HG03066 (cell line): Measurements from ENCODE around the gene TNFRSF14.
"Not testable (repeated sequence)": the region's sequence is repeated elsewhere in the genome, so short reads cannot be mapped to it uniquely, and the experiment has no call there.

ENCODE experiments used
- ATAC-seq: cut with Tn5 transposase; IDR thresholded peaks from one replicate; pipeline ENCODE4 v1.9.1; 2021; ENCODE audit warnings: low read depth; ENCODE audit not compliant: unreplicated experiment

TNFRSF14 gene

DNA sequence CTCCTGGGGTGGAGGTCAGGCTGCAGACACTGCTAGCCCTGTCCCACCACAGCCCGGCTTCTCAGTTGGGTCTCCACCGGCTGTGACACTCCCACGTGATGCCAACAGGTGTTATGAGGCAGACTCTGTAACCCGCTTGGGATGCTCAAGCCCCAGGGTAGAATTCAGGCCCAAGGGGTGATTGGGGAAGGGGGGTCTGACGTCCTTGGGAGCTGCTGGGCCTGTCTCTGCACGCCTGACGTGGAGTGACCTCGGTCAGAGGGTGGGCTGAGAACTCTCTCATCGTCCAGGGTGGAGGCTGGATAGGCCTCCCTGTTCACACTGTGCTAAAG, 18.4 kb upstream of the TNFRSF14 start:
- ATAC-seq, result no peak

DNA sequence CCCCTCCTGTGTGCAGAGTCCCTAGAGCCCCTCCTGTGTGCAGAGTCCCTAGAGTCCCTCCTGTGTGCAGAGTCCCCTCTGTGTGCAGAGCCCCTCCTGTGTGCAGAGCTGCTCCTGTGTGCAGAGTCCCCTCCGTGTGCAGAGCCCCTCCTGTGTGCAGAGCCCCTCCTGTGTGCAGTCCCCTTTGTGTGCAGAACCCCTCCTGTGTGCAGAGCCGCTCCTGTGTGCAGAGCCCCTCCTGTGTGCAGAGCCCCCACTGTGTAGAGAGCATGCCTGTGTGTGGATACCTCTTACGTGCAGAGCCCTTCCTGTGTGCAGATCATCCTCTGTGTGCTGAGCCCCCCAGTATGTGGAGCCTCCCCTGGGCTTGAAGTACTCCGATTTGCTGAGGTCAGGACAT, 17.8 kb upstream of the TNFRSF14 start:
- ATAC-seq, result no peak

DNA sequence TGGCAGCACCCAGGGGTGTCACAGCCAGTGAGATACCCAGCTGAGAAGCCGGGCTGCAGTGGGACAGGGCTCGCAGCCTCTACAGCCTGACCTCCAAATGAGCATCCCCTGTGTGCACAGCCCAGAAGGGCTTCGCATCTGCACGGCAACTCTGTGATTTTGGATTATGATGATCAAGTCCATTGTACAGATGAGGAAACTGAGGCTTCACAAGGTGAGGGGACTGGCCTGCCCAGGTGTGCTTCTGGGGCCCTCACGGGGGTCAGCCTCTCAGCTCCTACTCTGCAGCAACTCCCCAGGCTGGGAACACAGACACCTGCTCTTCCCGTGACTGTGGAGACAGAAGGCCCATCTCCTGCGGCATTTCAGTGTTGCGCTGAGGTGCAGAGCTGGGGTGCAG, 17.3 kb upstream of the TNFRSF14 start:
- ATAC-seq, result no peak

DNA sequence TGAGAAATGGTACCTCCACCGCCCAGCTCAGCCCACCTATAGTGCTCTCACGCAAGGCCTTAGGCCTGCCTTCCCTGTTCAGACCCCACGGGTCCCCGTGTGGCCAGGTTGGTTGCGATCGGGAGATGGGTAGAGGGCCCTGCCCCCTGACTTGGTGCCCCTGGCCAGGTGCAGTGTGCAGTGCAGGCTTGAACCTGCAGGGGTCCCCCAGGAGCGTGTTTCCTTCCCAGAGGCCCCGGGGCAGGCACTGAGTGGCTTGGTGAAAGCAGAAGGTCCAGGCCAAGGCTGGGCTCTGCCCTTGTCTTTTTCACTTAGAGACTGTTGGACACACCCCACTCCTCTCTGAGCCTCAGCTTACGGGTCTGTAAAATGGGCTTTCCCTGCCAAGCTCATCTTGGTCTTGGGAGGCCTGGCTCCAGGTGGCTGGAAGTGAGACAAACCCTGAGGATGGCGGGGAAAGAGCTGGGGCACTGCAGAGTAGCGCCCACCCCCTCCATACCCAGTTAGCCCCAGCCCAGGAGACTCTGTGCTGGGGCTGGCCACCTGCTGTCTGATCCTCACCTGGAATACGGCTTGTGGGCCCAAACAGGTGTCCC, 16.8 kb upstream of the TNFRSF14 start:
- ATAC-seq, result no peak

DNA sequence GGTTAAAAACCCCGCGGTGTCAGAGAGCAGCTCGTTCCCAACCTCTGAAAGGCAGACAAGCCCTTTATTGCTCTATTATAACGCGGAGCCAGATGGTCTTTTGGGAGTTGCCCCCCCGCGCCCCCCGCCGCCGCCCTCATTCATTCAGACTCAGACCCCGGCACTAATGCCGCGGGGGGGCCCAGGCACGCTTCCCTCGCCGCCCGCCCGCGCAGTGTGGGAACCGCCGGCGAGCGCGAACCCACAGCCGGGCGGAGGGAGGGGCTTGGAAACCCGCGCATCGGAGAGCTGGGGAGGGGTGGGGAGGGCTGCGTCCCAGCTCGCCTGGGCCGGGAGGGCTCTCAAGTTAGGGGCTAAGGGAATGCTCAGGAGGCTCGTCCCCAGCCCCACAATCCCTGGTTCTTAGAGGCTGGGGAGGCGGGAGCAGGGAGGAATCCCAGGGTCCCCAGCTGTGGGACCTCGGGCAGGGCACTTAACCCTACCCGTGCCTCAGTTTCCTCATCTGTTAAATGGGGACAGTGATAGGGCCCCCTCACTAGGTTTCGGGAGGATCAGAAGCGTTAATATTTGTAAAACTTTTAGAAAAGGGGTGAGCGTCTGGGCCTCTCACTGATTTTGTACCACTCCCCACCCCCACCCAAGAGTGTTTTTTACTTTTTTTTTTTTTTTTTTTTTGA, 15.2 kb upstream of the TNFRSF14 start:
- no peak for ATAC-seq

DNA sequence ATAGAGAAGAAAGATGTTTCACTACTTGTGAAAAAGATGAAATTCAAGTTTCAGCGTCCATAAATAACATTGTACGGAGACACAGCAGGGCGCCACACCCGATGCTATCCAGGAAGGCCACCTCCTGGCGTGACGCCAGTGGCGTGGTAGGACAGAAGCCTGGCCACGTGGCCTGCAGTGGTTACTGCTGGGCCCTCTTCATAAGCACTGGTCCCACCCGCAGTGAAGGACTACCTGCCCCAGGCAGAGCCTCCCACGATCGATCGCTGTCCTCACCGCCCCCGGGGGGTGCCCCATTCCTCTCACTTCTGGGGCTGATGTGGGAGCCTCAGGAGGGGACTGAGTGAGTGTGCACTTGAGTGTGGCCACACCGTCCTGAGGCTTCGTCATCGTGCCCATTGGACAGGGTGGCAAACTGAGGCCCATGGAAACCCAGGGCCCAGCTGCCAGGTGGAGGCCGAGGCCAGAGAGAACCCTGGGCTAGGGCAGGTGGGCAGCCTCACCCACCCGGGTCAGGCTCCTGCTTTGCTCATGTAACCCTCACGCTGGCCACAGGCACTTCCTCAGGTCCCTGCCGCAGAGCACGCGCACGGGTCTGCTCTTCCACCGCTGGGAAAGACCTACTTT, 14.4 kb upstream of the TNFRSF14 start:
- no peak for ATAC-seq

DNA sequence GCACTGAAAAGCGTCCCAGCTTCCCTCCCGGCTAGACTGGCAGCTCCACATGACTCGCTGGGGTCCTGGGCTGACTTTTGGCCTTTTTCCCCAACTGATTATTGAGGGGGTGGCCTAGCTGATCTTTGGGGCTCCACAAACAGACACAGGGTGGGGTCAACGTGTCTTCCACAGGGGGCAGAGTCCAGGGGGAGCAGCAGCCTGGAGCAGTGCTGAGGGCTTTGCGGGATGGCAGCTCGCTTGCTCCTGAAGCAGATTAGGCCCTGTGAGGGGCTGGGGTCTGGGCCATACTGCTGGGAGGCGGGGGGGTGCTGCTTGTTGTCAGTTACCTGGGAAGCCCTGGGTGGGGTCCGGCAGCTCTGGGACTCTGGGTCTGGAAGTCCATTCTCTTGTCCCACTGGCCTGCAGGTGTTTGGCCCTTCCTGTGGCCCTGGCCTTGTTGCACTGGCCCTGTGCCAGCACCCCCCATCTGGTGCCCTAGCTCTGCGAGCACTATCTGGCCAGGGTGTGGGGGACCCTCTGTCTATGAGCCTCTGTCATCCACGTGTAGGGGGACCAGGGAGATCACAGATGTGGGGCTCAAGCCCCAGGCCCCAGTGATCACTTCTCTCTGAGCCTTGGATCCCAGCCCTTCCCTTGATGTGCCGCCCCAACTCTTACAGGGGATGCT, 13.8 kb upstream of the TNFRSF14 start:
- no peak for ATAC-seq

DNA sequence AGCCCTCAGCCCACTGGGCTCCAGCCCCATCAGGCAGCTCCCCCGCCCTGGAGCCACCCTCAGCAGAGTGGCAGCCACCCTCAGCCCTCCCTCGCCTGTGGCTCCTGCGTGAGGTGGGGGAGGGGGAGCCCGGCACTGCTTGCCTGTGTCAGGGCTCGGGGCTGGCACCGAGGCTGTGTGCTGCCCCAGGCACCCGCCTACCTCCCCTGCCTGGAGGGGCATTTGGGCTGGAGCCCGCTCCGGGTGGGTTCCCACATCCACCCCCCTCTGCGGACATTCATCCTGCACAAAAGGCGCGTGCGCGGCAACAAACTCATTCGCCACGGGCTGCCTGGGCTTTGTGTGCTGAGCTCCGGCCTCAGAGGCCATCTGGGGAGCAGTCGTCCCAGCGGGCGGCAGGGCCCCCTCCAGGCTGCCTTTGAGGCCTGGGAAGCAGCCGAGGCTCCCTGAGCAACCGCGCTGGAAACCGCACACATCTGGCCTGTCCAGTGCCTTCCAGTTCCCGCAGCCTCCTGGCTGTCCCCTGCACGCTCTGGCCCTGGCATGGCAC, 12.6 kb upstream of the TNFRSF14 start:
- no peak for ATAC-seq

DNA sequence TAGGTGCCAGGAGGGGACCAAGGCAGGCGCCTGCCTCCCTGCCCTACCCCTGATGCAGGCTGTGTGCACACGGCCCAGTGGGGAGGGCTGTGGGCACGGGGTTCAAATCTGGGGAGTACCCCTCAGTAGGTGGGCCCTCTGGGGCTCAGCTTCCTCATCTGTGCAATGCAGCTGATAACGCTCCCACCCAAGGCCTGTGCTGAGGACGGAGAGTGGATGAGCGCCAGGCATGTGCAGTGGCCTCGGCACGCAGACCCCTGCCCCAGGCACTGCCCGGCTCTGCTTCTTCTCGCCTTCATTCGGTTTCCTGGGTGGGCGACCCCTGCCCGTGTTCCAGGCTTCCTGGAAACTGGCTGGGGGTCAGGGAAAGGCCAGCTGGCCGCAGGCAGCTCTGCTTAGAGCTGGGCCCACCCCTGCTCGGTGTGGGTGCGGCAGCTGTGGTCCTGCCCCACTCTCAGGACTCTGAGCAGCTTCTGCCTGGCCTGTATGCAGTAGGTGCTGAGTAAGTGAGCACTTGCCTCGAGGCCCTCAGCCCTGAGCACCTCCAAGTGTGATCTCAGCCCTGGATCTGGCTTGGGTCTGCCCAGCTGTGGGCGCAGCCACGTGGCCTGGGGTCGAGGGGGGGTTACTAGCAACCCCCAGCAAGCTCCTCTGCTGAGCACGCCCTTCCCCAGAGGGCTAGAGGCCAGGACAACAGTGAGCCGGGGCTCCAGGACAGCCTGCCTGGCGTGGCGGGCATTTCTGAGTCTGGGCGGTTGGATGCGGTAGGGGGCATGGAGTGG, 11.9 kb upstream of the TNFRSF14 start:
- ATAC-seq, result no peak

DNA sequence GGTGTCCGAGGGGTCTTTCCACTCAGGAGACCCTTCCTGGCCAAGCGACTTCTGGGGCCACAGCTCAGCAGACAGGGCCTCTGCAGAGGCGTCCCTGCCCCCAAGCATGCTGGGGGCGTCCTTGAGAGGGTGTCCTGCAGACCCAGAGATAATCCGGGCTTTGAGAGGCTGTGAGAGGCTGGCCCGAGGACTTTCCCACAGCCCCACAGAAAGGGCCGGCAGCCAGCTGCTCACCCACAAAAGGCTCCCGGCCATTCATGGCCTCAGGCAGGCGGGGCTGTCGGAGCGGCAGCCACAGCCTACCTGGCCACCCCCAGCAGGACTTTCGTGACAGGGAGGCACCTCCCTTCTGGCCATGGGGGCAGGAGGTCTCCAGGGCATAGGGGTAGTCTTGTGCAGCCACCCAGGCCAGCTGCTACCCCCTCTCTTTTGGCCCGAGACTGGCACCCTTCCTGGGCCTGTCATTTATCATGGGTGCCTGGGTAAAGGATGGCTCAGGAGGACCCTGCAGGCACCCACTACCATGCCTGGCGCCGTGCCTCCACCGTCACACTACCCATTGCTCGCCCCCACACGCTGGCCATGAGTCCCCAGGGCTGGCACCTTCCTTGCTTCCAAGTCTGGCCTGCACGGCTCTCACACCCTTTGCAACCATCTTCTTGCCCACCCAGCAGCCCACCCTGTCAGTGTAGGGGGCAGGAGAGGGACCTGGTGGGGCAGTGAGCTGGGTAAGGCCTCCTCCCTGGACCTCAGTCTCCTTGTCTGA, 11.1 kb upstream of the TNFRSF14 start:
- no peak for ATAC-seq

DNA sequence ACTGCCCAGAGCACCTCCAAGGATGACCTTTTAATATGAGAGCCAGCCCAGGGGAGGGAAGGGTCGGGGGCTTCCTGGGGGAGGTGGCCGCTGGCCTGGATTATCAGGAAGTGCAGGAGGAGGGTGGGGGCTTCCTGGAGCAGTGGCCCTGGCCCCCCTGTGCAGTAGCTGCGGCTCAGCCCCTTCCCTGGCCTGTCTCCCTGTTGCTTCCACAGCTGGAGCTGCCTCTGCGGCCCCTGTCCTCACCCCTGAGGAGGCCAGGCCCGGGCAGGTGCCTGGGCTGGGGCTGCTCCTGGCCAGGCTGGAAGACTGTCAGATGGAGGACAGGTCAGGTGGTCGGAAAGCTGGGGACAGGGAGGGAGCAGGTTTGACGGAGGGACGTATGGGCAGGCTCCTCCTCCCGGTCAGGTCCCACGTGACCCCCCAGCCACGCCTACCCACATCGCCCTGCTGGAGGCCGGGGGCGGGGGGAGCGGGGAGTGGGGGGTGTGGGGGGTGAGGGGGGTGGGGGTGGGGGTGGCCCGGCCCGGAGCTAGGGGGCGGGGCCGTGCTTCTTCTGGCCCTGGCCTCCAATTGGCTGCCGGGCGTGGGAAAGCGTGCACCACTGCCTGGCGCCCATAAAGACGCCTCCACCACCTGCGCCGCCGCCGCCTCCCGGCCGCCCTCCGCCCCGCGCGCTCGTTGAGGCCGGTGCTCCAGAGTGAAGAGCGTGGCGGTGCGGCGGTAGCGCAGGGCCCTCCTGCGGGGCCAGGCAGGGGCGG, 10.2 kb upstream of the TNFRSF14 start:
- peak; percentile 26 for ATAC-seq

DNA sequence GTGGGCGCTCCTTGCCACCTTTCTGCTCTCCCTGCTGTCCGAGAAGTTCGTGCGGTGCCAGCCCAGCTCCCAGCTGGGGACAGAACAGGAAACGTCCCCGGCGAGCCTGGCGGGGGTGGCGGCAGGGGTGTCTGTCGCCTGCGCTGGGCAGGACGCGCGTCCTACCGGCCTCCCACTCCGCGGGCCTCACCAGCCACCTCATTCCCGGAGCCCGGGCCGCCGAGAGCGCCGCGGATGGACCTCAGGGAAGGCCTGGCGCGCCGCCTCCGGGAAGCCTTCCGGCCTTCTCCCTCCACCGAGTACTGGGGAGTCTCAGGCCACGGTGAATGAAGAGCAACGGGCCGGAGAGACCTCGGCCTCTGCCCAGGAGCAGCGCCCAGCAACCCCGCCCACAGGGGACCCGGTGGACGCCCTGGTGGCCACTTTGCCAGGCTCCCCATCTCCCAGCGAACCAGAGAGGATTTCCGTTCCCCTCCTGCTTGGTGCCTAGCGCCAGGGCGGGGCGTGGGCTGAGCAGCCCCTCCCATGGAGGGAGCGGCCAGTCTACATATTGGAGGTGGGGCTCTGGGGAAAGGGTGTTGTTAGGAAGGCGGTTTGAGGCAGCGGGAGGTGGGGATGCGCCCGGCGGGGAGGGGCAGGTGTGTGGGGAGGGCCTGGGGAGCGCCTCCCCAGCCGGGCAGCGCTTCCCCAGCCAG, 9.5 kb upstream of the TNFRSF14 start:
- peak; percentile 37 for ATAC-seq

DNA sequence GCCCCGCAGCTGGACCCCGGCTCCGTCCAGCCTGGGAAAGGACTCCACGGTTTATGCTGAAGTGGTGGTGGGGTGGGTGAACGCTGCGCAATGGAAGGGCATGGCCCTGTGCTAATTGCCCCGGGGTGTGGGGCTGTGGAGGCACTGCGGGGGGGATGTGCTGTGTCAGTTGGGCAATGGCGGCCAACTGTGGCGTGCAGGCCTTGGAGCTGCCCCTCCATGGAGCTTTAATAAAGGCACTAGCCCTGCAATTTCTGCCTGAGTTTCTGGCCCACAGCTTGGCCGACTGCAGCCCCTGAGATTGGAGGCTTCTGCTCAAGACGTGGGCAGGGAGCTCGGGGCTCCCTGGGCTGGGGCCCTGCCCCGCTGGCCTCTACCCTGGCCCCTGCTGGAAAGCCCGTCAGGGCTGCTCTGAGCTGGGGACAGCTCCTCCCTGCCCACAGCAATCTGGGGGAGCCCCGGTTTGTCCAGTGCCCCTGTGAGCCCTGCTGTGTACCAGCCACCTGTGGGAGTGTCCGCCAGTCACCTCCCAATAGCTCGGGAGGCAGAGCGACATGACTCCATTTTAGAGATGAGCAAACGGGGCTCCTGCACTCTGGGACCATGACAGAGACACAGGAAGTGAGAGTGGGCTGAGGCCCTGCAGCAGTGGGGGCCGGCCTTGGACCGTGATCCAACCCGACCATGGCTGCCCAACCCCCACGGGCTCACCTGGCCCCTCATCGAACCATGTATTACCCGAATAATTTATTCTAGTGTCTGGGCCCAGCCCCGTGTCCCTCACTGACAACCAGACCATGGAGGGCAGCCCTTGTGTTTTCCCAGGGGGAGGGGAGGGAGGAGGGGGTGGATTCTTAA, 8.7 kb upstream of the TNFRSF14 start:
- peak; percentile 15 for ATAC-seq

DNA sequence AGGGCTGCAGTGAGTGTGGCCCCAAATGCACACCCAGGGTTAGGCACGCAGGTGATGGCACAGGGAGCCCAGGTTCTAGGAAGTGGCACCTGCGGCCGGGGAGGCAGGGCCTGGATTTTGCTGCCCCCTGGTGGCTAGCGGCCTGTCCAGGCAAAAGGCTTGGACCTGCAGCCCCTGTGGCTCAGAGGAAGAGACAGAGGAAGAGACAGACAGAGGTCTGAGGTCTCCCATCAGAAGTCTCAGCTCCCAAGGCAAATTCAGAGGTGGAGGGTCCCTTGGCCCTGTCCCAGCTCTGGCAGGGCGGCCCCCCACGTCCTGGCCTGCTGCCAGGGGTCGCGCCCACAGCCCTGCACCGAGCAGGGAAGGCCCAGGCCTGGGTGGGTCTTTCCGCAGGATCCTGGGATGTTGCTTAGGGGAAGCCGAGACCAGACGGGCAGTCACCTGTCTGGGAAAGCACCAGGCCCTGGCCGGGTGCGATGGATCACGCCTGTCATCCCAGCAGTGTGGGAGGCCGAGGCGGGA, 8.0 kb upstream of the TNFRSF14 start:
- ATAC-seq, result no peak

DNA sequence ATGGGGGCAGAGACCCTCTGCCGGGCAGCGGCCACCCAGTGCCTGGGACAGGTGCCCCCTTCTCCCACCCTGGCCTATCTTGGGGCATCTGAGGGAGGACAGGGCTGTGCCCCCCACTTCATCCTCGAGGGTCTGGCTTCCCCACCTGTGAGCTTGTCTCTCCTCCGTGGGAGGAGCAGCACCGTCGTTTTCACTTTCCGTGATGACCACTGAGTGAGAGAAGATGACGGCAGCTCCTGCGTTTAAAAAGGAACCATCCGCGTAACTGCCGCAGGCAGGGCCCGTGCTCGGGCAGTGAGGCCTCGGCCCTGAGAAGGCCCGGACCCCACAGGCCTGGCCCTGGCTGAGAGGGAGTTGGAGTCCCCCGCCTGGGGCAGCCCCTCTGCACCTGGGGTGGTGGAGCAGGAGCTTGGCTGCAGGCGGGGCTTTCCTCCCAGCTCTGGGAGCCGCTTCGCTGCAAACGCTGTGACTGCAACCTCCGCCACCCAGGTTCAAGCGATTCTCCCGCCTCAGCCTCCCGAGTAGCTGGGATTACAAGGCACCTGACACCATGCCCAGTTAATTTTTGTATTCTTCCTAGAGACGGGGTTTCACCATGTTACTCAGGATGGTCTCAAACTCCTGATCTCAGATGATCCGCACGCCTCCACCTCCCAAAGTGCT, 6.7 kb upstream of the TNFRSF14 start:
- not testable (repeated sequence) for ATAC-seq

DNA sequence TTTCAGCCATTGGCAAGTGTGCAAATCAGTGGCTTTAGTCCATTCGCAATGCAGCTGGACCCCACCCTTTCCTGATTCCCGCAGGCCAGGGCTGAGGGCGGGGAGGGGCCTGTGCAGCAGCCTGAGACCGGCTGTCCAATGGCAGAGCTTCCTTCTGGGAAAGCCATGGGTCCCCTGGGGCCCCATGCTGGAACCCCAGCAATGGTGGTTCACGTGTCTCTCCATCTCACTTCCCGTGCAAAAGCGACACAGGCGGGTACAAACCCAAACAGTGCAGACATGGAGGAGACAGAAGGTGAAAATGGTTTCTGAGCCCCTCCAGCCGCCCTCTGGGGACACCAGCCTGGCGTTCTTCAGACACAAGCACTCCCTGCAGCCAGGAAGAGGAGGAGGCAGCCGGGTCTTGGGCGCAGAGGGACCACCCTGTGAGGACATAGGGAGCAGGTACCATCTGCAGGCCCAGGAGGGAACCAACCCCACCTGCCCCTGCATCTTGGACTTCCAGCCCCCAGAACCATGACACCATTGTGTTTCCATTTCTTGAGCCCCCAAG, 5.8 kb upstream of the TNFRSF14 start:
- not testable (repeated sequence) for ATAC-seq

DNA sequence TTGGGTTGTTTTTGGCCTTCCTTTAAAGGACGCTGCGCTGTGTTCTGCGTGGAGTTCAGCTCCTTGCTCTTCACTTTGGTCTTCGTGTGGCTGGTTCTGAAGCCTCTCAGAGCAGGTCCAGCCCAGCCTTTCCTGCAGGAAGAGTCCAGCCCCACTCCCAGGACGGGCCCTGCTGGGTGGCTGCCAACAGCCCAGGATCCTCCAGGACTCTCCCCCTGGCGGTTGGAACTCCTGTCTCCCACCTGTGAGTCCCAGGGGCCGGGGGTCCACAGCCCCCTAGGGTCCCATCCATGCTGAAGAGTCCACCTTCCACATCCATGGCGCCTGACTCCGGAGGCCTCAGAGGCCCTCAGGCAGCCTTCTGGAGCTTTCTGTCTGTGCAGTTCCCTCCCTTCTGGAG, 4.6 kb upstream of the TNFRSF14 start:
- not testable (repeated sequence) for ATAC-seq
